Liver (tissue), 3 donors: ENCODE data around the gene SCTR.

Experiments
- CTCF ChIP-seq: fragments of 150-350 bp; IDR thresholded peaks from 2 replicates; pipeline ENCODE4 v1.5.1; 2017; ENCODE audit warnings: improper control_type of control experiment, low read depth, low read length; ENCODE audit not compliant: missing input control
- FOXA1 ChIP-seq: IDR thresholded peaks from 2 replicates; pipeline ENCODE4 v1.6.1; 2016; ENCODE audit warnings: antibody characterized with exemption
- GABPA ChIP-seq, 2 donors: IDR thresholded peaks in 1 of 2; conservative IDR thresholded peaks in 1 of 2; 2 replicates each; pipeline ENCODE4 v1.6.1; 2016; ENCODE audit warnings: antibody characterized with exemption in 2 of 2, mild to moderate bottlenecking in 1 of 2, moderate library complexity in 1 of 2
- JUND ChIP-seq, 2 donors: IDR thresholded peaks; 2 replicates each; pipeline ENCODE4 v1.6.1; 2016; ENCODE audit warnings: antibody characterized with exemption in 2 of 2
- MAX ChIP-seq: IDR thresholded peaks from 2 replicates; pipeline ENCODE4 v1.6.1; 2016; ENCODE audit warnings: antibody characterized with exemption
- RAD21 ChIP-seq, 2 donors: IDR thresholded peaks; 2 replicates each; pipeline ENCODE4 v1.6.1; 2016; ENCODE audit warnings: antibody characterized with exemption in 2 of 2, mild to moderate bottlenecking in 2 of 2
- SP1 ChIP-seq: IDR thresholded peaks from 2 replicates; pipeline ENCODE4 v1.6.1; 2018; ENCODE audit warnings: antibody characterized with exemption, mild to moderate bottlenecking
- TAF1 ChIP-seq: conservative IDR thresholded peaks from 2 replicates; pipeline ENCODE4 v1.6.1; 2016; ENCODE audit warnings: antibody characterized with exemption, mild to moderate bottlenecking
- TF ChIP-seq, protein P1 (sequence below): IDR thresholded peaks from 2 replicates; pipeline ENCODE4 v1.6.1; 2016; ENCODE audit warnings: antibody characterized with exemption
- TF ChIP-seq, protein P2 (sequence below): IDR thresholded peaks from 2 replicates; pipeline ENCODE4 v1.6.1; 2016; ENCODE audit warnings: antibody characterized with exemption, mild to moderate bottlenecking
- donor health status: healthy.
- donor health status: healthy.

- TF ChIP-seq, protein P1, sequence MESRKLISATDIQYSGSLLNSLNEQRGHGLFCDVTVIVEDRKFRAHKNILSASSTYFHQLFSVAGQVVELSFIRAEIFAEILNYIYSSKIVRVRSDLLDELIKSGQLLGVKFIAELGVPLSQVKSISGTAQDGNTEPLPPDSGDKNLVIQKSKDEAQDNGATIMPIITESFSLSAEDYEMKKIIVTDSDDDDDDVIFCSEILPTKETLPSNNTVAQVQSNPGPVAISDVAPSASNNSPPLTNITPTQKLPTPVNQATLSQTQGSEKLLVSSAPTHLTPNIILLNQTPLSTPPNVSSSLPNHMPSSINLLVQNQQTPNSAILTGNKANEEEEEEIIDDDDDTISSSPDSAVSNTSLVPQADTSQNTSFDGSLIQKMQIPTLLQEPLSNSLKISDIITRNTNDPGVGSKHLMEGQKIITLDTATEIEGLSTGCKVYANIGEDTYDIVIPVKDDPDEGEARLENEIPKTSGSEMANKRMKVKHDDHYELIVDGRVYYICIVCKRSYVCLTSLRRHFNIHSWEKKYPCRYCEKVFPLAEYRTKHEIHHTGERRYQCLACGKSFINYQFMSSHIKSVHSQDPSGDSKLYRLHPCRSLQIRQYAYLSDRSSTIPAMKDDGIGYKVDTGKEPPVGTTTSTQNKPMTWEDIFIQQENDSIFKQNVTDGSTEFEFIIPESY = no peak
- no peak for TF ChIP-seq FOXA1
- TF ChIP-seq CTCF = no peak
- TF ChIP-seq MAX = no peak
- TF ChIP-seq, protein P2, sequence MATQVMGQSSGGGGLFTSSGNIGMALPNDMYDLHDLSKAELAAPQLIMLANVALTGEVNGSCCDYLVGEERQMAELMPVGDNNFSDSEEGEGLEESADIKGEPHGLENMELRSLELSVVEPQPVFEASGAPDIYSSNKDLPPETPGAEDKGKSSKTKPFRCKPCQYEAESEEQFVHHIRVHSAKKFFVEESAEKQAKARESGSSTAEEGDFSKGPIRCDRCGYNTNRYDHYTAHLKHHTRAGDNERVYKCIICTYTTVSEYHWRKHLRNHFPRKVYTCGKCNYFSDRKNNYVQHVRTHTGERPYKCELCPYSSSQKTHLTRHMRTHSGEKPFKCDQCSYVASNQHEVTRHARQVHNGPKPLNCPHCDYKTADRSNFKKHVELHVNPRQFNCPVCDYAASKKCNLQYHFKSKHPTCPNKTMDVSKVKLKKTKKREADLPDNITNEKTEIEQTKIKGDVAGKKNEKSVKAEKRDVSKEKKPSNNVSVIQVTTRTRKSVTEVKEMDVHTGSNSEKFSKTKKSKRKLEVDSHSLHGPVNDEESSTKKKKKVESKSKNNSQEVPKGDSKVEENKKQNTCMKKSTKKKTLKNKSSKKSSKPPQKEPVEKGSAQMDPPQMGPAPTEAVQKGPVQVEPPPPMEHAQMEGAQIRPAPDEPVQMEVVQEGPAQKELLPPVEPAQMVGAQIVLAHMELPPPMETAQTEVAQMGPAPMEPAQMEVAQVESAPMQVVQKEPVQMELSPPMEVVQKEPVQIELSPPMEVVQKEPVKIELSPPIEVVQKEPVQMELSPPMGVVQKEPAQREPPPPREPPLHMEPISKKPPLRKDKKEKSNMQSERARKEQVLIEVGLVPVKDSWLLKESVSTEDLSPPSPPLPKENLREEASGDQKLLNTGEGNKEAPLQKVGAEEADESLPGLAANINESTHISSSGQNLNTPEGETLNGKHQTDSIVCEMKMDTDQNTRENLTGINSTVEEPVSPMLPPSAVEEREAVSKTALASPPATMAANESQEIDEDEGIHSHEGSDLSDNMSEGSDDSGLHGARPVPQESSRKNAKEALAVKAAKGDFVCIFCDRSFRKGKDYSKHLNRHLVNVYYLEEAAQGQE = no peak
- TF ChIP-seq TAF1 = no peak
- TF ChIP-seq RAD21 (IDR thresholded peaks at IDR 0.05) = no peak
- no peak for TF ChIP-seq SP1
- no peak for TF ChIP-seq GABPA (IDR thresholded peaks at IDR 0.05 in 1 of 2, conservative IDR thresholded peaks at IDR 0.05 in 1 of 2)
- TF ChIP-seq JUND (IDR thresholded peaks at IDR 0.05) = no peak
Observed at GRCh38 chr2:119449521-119449920, 74.8 kb downstream of the SCTR start.
